Osteoblast (primary cell): ENCODE measurements around the gene EGLN3. TPM values are rescaled to one million over a fixed set of nuclear protein-coding genes. Genes with fewer than 3 reads are reported as not detected.

Experiments
- DNase-seq: peaks from one replicate; pipeline ENCODE4 v3.0.0; 2011; ENCODE audit warnings: low spot score, mixed read lengths; ENCODE audit not compliant: insufficient read length; ENCODE audit errors: missing footprints
- H2AFZ ChIP-seq: 2 replicates; pipeline ENCODE4 v1.6.0; 2011; ENCODE audit warnings: mild to moderate bottlenecking, low read length
- H3K27ac ChIP-seq: 2 replicates; pipeline ENCODE4 v1.5.1; 2011; ENCODE audit warnings: mild to moderate bottlenecking, low read depth, low read length, moderate library complexity
- H3K27me3 ChIP-seq: 2 replicates; pipeline ENCODE4 v1.6.0; 2012; ENCODE audit warnings: mild to moderate bottlenecking, control low read depth, inconsistent platforms, low read length, moderate library complexity; ENCODE audit not compliant: insufficient read depth
- H3K36me3 ChIP-seq: 2 replicates; pipeline ENCODE4 v1.5.1; 2011; ENCODE audit warnings: mild to moderate bottlenecking, low read length, control low read depth, moderate library complexity; ENCODE audit not compliant: insufficient read depth
- H3K4me1 ChIP-seq: 2 replicates; pipeline ENCODE4 v1.5.1; 2011; ENCODE audit warnings: mild to moderate bottlenecking, low read length, control low read depth, moderate library complexity; ENCODE audit not compliant: insufficient read depth
- H3K4me2 ChIP-seq: 2 replicates; pipeline ENCODE4 v1.6.0; 2011; ENCODE audit warnings: mild to moderate bottlenecking, low read length; ENCODE audit not compliant: insufficient read depth
- H3K4me3 ChIP-seq: fragments of 200-600 bp; sonication (generic); 3 replicates; pipeline ENCODE4 v1.5.1; 2012; ENCODE audit warnings: mild to moderate bottlenecking, low read length, inconsistent platforms; ENCODE audit not compliant: insufficient read depth
- H3K79me2 ChIP-seq: 2 replicates; pipeline ENCODE4 v1.6.0; 2012; ENCODE audit warnings: mild to moderate bottlenecking, low read length, control low read depth, inconsistent platforms; ENCODE audit not compliant: insufficient read depth
- H3K9me3 ChIP-seq: 2 replicates; pipeline ENCODE4 v1.5.1; 2011; ENCODE audit warnings: low read depth, low read length, control low read depth
- H4K20me1 ChIP-seq: 2 replicates; pipeline ENCODE4 v1.6.0; 2012; ENCODE audit warnings: mild to moderate bottlenecking, low read length, control low read depth; ENCODE audit not compliant: insufficient read depth
- total RNA-seq: library from RNA; depleted of rRNA; stranded (reverse); fragments of >200 nt; gene quantifications from 2 replicates; pipeline ENCODE4 v1.2.3, GENCODE V29; 2012
- TF ChIP-seq, protein P1 (sequence below): IDR thresholded peaks from 2 replicates; pipeline ENCODE4 v1.5.1; 2011; ENCODE audit warnings: mild to moderate bottlenecking, low read depth, low read length, moderate library complexity; ENCODE audit errors: extremely low read depth

The EGLN3 gene
- total RNA-seq, 1 donor = under 0.01 TPM

DNA sequence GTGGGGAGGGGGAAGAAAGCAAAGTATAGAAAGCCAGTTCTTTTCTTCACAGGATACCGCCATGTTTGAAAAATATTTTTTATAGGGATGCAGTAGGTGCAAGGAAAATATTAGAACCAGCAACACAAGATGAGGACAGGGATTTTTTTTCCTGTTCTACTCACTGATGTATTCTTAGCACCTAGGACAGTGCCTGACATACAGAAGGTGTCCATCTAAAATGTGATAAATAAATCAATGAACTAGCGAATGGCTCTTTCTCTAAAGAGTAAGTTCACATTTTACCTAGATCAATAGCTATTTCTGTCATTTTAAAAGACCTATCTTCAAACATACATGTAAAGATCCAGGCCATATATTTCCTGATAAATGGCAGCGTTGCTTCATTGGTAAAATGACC, 18.8 kb downstream of the EGLN3 start:
- Histone ChIP-seq H3K27ac (no peak overlapping the region), H3K36me3 (no peaks in the 10 kb centered on the region), H3K4me2 (no peak overlapping the region), H3K4me3 (no peak overlapping the region), H3K27me3 (no peaks in the 10 kb centered on the region), H4K20me1 (no peaks in the 10 kb centered on the region), H3K79me2 (no peaks in the 10 kb centered on the region), H2AFZ (no peak overlapping the region), H3K4me1 (no peaks in the 10 kb centered on the region), H3K9me3 (no peaks in the 10 kb centered on the region)
- no peak for DNase-seq
- TF ChIP-seq, protein P1, sequence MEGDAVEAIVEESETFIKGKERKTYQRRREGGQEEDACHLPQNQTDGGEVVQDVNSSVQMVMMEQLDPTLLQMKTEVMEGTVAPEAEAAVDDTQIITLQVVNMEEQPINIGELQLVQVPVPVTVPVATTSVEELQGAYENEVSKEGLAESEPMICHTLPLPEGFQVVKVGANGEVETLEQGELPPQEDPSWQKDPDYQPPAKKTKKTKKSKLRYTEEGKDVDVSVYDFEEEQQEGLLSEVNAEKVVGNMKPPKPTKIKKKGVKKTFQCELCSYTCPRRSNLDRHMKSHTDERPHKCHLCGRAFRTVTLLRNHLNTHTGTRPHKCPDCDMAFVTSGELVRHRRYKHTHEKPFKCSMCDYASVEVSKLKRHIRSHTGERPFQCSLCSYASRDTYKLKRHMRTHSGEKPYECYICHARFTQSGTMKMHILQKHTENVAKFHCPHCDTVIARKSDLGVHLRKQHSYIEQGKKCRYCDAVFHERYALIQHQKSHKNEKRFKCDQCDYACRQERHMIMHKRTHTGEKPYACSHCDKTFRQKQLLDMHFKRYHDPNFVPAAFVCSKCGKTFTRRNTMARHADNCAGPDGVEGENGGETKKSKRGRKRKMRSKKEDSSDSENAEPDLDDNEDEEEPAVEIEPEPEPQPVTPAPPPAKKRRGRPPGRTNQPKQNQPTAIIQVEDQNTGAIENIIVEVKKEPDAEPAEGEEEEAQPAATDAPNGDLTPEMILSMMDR = no peak

DNA sequence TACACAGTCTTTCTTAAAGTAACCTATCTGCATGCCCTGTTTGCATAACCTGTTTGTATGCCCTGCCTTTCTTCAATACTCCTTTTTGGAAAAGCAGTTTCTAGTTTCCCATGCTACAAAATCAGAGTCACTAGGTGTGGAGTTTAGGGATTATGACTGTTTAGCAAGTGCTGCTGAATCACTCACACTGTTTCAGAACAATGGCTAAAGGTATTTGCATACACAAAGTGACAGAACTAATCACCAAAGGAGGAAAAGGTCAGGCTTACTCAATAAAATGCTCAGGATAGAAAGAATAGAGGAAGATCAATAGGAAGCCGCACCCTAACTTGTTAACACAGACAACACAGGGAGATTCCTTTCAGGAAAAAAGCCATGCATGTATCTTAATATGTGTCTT, 19.4 kb downstream of the EGLN3 start:
- no peak overlapping the region for H3K27ac ChIP-seq
- no peaks in the 10 kb centered on the region for H4K20me1 ChIP-seq

DNA sequence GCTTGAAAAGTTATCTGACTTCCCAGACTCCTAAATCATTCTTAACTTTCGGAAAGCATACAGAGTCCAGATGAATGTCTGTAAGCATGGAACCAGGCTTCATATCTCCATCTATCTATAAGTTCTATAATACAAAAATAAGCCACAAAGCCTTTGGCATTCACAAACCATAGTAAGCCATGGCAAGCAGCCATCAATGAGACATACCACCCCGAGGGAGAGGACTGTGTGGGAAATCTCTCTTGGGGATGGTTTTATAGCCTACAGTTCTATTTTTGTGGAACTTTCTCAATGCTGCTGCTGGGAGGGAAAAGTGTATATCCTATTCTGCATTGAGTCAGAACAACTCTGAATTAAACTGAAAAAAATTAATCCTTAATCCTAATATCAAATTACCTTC, 20.4 kb downstream of the EGLN3 start:
- TF ChIP-seq, protein P1 = no peak
- Histone ChIP-seq H3K27ac (no peak overlapping the region), H3K4me2 (no peak overlapping the region), H3K36me3 (no peaks in the 10 kb centered on the region), H2AFZ (no peak overlapping the region), H3K4me1 (no peaks in the 10 kb centered on the region), H3K9me3 (no peaks in the 10 kb centered on the region), H3K27me3 (no peaks in the 10 kb centered on the region), H3K79me2 (no peaks in the 10 kb centered on the region), H4K20me1 (no peaks in the 10 kb centered on the region), H3K4me3 (no peak overlapping the region)
- DNase-seq = no peak

More for the DNA sequence above, 19.4 kb downstream of the EGLN3 start:
- Histone ChIP-seq H3K36me3 (no peaks in the 10 kb centered on the region), H3K4me1 (no peaks in the 10 kb centered on the region), H3K4me3 (no peak overlapping the region), H3K79me2 (no peaks in the 10 kb centered on the region), H3K4me2 (no peak overlapping the region), H2AFZ (no peak overlapping the region), H3K27me3 (no peaks in the 10 kb centered on the region), H3K9me3 (no peaks in the 10 kb centered on the region)
- DNase-seq = no peak
- TF ChIP-seq, protein P1 = no peak

DNA sequence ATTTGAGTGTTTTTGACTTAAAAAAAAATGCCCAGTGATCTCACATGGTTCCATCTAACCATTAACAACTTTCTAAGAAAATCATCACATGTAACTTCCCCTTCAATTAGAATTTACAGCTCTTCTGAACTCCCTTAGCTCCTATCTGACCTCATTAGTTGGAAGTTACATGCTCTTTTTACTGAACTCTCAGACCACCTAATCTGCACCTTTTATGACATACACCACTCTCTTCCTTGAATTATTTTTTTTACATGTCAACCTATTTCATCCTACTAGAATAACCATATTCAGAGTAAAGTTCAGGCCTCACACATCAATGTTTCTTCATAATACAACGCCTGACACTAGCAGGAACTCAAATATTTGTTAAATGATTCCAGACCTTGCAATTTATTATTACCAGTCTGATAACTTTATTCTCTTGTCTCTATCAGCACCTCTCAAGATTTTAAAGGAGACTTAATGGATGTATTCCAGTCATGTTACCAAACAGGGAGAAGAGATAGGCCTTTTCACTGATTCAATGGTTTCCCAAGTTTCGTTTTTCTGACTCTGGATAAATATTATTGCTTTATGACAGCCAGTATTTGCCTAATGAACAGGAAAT, 21.0 kb downstream of the EGLN3 start:
- Histone ChIP-seq H4K20me1 (no peaks in the 10 kb centered on the region), H3K4me1 (no peaks in the 10 kb centered on the region), H3K27ac (no peak overlapping the region), H3K79me2 (no peaks in the 10 kb centered on the region), H3K4me2 (no peak overlapping the region), H3K36me3 (no peaks in the 10 kb centered on the region), H3K4me3 (no peak overlapping the region), H3K27me3 (no peaks in the 10 kb centered on the region), H2AFZ (no peak overlapping the region), H3K9me3 (no peaks in the 10 kb centered on the region)
- TF ChIP-seq, protein P1 = no peak
- DNase-seq = no peak
